Smooth muscle cell of the brain vasculature (primary cell): Measurements from ENCODE around the gene PLXNB2.
"Not testable (repeated sequence)": the region's sequence is repeated elsewhere in the genome, so short reads cannot be mapped to it uniquely, and the experiment has no call there.

Experiments
- DNase-seq: peaks from one replicate; pipeline ENCODE4 v3.0.0-alpha.2; 2012; ENCODE audit warnings: low read depth, low spot score

PLXNB2 gene, protein sequence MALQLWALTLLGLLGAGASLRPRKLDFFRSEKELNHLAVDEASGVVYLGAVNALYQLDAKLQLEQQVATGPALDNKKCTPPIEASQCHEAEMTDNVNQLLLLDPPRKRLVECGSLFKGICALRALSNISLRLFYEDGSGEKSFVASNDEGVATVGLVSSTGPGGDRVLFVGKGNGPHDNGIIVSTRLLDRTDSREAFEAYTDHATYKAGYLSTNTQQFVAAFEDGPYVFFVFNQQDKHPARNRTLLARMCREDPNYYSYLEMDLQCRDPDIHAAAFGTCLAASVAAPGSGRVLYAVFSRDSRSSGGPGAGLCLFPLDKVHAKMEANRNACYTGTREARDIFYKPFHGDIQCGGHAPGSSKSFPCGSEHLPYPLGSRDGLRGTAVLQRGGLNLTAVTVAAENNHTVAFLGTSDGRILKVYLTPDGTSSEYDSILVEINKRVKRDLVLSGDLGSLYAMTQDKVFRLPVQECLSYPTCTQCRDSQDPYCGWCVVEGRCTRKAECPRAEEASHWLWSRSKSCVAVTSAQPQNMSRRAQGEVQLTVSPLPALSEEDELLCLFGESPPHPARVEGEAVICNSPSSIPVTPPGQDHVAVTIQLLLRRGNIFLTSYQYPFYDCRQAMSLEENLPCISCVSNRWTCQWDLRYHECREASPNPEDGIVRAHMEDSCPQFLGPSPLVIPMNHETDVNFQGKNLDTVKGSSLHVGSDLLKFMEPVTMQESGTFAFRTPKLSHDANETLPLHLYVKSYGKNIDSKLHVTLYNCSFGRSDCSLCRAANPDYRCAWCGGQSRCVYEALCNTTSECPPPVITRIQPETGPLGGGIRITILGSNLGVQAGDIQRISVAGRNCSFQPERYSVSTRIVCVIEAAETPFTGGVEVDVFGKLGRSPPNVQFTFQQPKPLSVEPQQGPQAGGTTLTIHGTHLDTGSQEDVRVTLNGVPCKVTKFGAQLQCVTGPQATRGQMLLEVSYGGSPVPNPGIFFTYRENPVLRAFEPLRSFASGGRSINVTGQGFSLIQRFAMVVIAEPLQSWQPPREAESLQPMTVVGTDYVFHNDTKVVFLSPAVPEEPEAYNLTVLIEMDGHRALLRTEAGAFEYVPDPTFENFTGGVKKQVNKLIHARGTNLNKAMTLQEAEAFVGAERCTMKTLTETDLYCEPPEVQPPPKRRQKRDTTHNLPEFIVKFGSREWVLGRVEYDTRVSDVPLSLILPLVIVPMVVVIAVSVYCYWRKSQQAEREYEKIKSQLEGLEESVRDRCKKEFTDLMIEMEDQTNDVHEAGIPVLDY (N-terminal part only)

DNA sequence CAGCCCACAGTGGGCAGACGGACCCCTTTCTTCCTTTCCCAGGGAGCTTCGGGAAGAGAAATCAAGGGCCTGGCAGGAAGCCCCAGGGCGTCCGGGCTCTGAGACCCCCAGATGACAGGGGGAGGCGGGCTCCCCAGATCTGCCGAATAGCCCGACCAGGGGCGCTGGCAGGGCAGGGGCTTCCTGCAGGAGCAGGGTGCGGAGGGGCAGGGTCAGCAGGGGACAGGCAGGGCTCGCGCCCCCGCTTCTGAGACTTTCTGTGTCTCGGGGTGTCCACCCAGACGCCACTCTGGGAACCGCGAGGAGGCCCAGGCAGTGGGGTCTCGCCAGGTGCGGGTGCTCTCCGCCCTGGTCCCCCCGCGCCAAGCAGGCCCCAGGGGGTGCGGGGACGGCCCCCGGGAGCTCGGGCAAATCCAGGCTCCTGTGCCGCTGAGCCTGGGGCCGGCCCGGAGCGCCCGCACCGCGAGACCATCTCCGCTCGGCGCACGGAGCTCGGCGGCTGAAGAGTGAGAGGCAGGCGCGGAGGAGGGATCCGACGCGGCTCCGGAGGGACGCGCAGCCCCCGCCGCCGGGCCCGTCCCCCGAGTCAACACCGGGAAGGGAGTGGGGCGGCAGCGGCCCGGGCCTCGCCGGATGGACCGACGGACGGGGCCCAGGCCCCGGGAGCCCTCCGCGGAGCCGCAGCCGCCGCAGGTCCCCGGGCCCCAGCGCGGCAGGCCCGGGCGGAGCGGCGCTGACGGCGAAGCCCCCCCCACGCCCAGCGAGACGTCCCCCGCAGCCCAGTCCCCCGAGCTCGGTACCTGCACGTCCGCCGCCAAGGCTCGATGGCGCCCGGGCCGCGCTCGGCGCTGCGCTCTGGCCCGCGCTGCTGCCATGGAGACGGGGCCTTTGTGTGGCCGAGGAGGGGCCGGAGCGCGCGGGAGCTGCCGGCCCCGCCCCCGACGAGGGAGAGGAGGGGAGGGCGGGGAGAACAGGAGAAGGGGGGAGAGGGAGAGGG, at the start of gene PLXNB2:
PLXNB2 (minus strand) TSS at position 894 of the 997 bp plus-strand sequence. CDS start 17,062 bp downstream, outside the sequence.
- no peak for DNase-seq

DNA sequence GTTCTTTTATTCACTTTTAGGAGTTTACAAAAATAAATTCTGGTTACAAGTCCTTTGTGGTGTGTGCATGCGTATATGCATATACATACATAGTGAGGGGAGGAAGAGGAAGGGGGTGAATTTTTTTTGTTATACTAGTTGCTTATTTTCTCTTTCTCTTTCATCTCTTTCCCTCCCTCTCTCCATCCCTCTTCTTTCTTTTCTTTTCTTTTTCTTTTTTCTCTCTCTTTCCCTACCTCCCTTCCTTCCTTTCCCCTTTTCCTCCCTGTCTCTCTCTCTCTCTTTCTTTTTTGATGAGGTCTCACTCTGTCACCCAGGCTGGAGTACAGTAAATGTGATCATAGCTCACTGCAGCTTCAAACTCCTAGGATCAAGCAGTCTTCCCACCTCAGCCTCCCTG, 49.8 kb upstream of the PLXNB2 start:
- no peak for DNase-seq

DNA sequence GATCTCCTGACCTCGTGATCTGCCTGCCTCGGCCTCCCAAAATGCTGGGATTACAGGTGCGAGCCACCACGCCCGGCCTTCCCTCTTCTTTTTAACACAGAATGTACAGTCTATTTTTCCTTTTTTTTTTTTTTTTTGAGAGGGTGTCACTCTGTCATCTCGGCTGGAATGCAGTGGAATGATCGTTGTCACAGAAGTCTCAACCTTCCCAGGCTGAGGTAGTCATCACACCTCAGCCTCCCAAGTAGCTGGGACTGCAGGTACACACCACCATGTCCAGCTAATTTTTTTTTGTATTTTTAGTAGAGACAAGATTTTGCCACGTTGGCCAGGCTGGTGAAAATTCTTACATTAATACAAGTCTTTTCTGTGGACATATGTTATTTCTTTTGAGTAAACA, 48.7 kb upstream of the PLXNB2 start:
- no peak for DNase-seq

DNA sequence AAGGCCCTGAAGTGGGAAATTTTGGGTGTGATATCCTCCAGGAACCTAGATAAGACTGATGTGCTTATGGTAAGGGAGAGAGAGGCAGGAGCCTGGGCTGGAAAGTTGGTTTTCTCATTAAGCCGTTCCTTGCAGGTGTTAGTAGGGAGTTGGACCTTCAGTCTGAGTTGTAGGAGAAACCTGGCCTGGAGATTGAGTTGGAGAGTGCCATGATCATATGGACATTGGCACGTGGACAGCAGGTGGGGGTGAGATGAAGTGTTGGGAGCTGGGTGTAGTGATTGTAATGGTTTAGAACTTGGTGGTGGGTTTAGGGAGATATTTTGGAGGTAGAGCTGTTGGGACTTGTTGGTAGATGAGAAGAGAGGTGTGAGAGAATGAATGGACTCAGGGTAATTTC, 40.6 kb upstream of the PLXNB2 start:
- DNase-seq = no peak

DNA sequence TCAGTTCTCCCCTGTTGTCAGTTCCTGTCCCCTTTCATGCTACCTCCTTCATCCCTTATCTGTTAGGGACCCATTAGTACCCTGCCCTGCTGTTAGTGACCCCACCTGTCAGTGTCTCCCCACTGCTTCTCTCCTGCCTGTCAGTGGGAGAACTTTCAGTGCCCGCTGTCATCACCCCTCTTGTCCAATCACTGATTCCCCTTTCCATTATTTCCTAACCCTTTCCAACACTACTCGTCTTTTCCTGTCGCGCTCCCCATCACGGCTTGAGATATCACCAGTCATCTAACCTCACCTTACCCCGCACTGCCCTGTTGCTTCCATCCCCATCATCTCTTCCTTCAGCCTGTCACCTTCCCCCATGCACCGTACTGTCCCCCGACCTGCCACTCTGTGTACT, 39.7 kb upstream of the PLXNB2 start:
- no peak for DNase-seq

DNA sequence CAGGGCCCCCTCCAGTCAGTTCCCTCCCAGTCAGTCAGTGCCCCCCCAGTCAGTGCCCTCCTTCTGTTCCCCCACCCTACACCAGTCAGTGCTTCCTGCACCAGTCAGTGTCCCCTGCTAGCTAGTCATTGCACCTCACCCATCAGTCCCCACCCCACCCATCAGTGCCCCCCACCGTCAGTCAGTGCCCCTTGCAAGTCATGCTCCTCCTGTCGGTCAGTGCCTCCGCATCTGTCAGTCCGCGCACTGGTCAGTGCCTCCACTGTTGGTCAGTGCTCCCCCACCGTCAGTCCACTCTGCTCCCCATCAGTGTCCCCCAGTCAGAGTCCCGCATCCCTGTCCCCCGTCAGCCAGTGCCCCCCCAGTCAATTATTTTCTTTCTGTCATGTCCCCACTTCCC, 39.0 kb upstream of the PLXNB2 start:
- no peak for DNase-seq

DNA sequence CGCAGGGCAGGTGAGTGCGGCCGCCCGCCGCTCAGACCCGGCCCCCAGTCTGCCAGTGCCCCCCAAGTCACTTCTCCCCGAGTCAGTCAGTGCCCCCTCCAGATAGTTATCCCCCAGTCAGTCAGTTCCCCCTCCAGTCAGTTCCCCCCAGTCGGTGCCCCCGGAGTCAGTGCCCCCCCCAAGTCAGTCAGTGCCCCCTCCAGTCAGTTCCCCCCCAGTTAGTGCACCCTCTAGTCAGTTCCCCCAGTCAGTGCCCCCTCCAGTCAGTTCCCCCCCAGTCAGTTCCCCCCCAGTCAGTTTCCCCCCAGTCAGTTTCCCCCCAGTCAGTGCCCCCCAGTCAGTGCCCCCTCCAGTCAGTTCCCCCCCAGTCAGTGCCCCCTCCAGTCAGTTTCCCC, 36.1 kb upstream of the PLXNB2 start:
- DNase-seq = no peak

DNA sequence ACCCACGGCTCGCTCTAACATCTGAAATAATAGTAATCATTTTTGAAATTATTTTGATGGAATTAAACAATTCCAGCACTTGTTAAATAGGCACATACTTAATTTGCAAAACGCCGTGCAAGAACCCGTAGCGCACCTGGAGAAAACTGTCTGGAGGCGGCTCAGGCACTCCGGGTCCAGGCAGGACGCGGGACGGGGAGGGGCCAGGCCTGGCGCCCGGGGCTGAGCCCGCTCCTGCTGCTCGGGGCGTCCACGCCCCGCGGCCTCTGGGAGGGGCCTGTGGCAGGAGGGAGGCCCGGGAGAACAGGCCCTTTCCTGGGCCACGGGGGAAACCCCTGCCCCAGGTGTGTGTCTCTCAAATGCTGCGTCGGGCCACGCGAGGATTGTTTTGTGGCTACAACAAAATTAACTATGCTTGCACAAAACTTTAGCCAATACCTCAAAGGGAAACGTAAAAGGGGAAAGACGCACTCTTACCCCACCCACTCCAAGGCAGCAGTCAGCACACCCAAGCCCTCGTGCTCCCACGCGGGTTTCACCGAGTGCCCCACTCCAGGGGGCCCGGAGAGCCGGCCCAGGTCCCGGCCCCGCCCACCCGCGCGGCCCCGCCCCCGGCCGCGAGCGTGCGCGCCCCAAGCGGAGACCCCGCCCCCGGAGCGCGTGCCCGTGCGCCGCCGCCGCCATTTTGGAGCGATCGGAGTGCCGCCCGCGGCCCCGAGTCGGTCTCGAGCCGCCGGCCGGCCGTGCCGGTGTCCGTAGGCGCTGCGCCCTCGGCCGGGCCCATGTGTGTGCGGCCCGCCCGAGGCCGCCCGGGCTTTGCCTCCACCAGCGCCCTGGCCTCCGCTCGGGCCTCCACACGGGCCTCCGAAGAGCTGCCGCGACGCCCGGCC, 35.5 kb upstream of the PLXNB2 start, which contains the start of gene PPP6R2:
PPP6R2 (plus strand) TSS at position 677 of the 890 bp plus-strand sequence. CDS start 50,582 bp downstream, outside the sequence.
- DNase-seq = no peak

DNA sequence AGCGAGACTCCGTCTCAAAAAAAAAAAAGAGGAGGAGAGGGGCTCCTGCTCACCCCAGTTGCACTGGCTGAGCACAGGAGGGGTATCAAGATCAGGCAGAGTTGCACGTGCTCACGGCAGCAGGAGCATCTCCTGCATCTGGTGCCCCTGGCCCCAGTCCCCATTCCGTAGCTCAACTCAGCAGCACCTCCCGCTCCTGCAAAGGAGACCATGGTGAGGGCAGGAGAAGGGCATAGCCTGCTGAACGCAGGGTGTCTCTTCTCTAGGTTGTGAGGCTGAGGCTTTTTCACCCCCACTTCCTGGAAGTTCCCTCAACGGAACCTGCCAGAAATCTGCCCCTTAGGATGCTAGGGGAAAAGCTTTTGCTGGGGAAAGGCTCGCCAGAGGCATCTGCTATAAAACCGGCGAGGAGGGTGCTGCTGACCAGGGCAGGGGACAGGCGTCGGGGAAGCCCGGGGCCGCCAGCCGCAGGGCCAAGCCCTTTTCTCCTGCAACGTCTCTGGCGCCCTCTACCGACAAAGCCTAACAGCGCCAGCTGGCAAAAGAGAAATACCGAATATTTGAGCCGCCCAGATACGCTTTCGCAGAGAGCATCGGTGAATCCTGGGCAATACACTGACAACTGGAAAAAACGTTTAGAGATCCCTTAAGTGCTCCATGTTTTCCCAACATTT, 34.7 kb upstream of the PLXNB2 start:
- peak; percentile 57 for DNase-seq

DNA sequence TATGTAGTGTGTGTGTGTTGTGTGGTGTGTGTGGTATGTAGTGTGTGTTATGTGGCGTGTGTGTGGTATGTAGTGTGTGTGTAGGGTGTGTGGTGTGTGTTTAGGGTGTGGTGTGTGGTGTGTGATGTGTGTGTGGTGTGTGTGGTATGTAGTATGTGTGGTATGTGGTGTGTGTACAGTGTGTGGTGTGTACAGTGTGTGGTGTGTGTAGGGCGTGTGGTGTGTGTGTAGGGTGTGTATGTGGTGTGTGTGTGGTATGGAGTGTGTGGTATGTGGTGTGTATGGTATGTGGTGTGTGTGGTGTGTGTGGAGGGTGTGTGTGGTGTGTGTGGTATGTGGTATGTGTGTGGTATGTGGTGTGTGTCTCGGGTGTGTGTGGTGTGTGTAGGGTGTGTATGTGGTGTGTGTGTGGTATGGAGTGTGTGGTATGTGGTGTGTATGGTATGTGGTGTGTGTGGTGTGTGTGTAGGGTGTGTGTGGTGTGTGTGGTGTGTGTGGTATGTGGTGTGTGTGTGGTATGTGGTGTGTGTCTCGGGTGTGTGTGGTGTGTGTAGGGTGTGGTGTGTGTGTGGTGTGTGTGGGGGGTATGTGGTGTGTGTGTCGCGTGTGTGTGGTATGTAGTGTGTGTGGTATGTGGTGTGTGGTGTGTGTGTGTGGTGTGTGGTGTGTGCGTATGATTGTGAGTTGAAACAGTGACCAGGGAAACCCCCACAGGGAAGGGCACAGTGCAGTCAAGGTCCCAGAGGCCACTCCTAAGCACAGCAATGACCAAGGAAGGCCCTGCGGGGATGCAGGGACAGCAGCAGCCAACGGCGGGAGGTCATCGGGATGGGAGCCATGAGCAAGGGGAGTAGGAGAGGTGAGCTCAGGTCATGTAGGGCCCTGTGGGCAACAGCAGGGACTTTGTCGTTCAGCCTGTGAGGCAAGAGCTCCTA, 32.8 kb upstream of the PLXNB2 start:
- no peak for DNase-seq

DNA sequence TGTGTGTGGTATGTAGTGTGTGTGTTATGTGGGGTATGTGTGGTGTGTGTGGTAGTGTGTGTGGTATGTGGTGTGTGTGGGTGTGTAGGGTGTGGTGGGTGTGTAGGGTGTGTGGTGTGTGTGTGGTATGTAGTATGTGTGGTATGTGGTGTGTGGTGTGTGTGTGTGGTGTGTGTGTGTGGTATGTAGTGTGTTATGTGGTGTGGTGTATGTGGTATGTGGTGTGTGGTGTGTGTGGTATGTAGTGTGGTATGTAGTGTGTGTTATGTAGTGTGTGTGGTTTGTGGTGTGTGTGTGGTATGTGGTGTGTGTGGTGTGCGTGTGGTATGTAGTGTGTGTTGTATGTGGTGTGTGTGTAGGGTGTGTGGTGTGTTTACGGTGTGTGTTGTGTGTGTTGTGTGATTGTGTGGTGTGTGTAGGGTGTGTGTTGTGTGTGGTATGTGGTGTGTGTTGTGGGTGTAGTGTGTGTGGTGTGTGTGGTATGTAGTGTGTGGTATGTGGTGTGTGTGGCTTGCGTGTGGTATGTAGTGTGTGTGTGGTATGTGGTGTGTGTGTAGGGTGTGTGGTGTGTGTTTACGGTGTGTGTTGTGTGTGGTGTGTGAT, 31.5 kb upstream of the PLXNB2 start:
- no peak for DNase-seq

DNA sequence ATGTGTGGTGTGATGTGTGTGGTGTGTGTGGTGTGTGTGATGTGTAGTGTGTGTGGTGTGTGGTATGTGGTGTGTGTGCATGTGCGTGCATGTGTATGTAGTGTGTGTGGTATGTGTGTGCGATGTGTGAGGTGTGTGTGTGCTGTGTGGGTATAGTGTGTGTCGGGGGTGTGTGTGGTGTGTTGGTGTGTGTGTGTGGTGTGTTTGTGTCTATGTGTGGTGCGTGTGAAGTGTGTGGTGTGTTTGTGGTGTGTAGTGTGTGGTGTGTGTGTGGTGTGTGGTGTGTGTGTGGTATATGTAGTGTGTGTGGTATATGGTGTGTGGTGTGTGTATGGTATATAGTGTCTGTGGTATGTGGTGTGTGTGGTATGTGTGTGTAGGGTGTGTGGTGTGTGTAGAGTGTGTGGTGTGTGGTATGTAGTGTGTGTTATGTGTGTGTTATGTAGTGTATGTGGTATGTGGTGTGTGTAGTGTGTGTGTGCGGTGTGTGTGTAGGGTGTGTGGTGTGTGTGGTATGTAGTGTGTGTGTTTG, 30.7 kb upstream of the PLXNB2 start:
- no peak for DNase-seq

DNA sequence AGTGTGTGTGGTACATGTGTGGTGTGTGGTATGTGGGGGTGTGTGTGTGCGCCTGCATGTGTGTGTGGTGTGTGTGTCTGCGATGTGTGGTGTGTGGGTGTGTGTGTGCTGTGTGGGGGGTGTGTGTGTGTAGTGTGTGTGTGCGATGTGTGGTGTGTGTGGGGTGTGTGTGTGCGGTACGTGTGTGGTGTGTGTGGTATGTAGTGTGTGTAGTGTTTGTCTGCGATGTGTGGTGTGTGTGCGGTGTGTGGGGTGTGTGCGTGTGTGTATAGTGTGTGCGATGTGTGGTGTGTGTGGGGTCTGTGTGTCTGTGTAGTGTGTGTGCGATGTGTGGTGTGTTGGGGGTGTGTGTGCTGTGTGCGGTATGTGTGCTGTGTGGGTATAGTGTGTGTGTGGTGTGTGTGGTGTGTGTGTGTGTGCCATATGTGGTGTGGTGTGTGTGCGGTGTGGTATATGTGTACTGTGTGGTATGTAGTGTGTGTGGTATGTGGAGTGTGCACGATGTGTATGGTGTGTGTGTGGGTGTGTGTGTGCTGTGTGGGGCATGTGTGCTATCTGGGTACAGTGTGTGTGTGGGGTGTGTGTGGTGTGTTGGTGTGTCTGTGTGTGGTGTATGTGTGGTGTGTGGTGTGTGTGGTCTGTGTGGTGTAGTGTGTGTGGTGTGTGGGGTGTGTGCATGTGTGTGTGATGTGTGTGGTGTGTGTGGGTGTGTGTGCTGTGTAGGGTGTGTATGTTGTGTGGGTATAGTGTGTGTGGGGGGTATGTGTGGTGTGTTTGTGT, 30.0 kb upstream of the PLXNB2 start:
- DNase-seq = no peak

DNA sequence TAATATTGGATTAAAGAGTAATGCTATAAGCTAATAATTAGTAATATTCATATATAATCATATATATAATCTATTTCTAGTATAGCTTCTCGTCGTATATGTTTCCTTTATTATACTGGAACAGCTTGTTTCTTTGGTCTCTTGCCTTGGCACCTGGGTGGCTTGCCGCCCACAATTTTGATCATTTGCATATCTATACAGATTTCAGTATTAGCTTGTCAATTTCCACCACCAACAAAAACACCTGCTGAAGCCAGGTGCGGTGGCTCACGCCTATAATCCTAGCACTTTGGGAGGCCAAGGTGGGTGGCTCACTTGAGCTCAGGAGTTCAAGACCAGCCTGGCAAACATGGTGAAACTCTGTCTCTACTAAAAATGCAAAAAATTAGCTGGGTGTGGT, 27.0 kb upstream of the PLXNB2 start:
- not testable (repeated sequence) for DNase-seq

DNA sequence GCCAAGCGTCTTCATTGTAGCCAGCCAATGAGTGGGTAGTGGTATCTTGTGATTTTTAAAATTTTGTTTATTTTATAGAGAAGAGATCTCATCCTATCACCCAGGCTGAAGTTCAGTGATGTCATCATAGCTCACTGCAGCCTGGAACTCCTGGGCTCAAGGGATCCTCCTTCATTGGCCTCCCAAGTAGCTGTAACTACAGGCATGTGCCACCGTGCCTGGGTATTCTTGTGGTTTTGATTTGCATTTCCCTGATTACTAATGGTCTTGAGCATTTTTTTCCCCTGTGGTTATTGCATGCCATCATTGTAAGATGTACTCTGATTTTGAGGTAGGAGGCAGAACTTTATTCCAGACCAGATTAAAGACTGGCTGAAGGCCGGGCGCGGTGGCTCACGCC, 21.8 kb upstream of the PLXNB2 start:
- no peak for DNase-seq

DNA sequence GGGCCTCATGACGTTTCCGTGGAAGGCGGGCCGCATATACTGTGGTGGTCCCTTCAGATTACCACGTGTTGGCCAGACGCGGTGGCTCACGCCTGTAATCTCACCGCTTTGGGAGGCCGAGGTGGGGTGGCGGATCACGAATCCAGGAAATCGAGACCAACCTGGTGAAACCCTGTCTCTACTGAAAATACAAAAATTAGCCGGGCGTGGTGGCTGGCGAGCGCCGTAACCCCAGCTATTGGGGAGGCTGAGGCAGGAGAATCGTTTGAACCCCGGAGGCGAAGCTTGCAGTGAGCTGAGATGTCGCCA, 20.2 kb upstream of the PLXNB2 start:
- no peak for DNase-seq
